Lower leg skin (tissue), 3 donors: Measurements from ENCODE around the gene PTPRN2.

ENCODE experiments used
- POLR2A ChIP-seq, 2 donors: fragments of 450-650 bp; IDR thresholded peaks; one replicate each; pipeline ENCODE4 v1.6.1; 2016 to 2017; ENCODE audit warnings: antibody characterized with exemption in 2 of 2, mild to moderate bottlenecking in 1 of 2, moderate library complexity in 1 of 2
- TF ChIP-seq, protein P1 (sequence below), 3 donors: fragments of 450-650 bp; IDR thresholded peaks; one replicate each; pipeline ENCODE4 v1.5.1; 2016; ENCODE audit warnings: antibody characterized with exemption in 3 of 3, mild to moderate bottlenecking in 3 of 3, moderate library complexity in 2 of 3

DNA sequence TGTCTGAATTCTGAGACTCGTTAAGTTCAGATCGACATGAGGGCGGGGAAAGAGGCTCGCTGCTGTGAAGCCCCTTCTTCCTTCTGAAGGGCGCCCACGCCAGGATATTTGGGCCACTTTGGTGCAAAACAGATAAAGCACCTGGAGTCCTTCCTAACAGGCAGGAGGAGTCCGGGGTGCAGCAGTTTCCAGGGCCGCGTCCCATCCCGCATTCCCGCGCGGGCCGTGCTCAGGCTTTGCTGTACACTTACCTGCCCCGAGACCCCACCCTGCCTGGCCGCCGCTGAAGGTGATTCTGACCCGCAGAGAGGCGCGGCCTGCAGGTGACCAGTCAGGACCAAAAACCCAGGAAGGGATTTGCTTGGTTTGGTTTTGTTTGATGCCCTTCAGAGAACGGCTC is 454.6 kb downstream of the PTPRN2 start:
- TF ChIP-seq, protein P1, sequence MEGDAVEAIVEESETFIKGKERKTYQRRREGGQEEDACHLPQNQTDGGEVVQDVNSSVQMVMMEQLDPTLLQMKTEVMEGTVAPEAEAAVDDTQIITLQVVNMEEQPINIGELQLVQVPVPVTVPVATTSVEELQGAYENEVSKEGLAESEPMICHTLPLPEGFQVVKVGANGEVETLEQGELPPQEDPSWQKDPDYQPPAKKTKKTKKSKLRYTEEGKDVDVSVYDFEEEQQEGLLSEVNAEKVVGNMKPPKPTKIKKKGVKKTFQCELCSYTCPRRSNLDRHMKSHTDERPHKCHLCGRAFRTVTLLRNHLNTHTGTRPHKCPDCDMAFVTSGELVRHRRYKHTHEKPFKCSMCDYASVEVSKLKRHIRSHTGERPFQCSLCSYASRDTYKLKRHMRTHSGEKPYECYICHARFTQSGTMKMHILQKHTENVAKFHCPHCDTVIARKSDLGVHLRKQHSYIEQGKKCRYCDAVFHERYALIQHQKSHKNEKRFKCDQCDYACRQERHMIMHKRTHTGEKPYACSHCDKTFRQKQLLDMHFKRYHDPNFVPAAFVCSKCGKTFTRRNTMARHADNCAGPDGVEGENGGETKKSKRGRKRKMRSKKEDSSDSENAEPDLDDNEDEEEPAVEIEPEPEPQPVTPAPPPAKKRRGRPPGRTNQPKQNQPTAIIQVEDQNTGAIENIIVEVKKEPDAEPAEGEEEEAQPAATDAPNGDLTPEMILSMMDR (IDR thresholded peaks at IDR 0.05): no peak
- TF ChIP-seq POLR2A (IDR thresholded peaks at IDR 0.05): no peak
